Glomerular visceral epithelial cell (primary cell): Measurements from ENCODE around the gene MMAB.

ENCODE experiments used
- DNase-seq: peaks from one replicate; pipeline ENCODE4 v3.0.0-alpha.2; 2016; ENCODE audit errors: extremely low spot score

The MMAB gene

DNA sequence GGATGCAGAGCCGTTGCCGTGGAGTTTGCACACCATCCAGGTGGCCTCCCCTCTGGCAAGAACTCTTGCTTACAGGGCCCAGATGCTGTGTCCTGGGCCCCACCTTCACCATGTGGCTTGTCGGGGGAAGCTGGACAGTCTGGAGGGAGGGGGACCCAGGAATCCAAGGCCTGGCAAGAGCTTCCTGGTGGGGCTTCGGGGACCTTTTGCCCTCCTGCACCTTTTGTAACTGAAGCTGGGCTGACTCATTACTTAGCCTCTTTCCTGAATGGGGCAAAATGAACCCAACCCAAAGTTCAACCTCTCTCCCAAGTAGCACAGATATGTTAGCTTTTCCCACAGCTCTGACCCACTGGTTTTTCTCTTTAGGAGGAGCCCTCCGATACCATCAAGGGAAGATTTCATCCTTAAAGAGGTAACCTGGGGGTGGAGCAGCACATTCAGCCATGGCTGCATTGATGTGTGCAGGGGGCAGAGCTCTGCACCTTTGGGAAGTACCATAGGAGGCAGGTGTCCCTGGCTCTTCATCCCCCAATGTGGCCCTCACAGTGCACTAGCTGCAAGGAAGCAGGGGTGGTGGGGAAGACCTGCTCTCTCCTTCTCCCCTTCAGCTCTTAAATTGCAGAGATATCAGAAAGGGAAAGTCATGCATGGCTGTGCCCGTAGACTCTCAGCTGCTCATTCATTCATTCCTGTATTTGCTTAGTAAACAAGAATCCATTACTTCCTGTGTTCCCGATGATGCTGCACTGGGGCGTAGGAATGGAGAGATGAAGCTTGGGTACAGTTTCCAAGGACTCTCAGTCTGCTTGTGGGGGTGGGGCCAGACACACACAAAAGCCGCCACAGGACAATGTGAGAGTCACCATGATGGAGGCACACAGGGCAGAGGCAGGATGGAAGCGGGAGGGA is 13.3 kb upstream of the MMAB start:
- DNase-seq, result no peak

DNA sequence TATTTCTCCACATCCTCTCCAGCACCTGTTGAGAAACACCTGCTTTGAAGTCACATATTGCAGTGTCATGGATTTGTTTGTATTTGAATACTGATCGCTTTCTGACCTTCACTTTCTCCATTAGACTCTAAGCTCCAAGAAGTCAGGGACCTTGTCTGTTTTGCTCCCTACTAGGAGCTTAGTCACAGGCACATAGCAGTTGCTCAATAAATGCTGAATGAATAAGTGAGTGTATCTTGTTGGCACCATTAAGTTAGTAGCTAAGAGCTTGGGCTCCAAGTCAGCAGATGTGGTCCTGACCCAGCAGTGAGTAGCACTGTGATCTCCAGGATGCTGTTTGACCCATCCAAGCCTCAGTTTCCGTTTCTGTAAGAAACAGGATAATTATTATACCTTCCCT is 10.4 kb upstream of the MMAB start:
- DNase-seq, result no peak

DNA sequence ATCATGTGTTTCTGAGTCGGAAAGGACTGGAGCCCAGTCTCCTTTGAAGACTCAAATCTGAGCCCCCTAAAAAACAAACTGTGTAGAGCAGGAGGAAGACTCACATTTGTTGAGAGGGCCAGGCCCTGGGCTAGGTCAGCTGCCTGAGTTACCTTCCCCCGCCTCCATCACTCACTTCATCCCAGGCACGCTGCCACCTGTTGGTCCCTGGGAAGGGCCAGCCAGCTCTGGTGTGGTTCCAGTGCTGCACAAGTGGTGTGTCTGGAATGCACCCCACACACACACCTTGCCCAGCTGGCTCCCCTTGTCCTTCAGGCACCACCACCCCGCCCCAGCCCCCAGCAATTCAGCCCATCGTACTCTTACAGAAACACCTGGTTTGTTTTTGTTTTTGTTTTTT is 9.3 kb upstream of the MMAB start:
- DNase-seq, result peak; percentile 12

DNA sequence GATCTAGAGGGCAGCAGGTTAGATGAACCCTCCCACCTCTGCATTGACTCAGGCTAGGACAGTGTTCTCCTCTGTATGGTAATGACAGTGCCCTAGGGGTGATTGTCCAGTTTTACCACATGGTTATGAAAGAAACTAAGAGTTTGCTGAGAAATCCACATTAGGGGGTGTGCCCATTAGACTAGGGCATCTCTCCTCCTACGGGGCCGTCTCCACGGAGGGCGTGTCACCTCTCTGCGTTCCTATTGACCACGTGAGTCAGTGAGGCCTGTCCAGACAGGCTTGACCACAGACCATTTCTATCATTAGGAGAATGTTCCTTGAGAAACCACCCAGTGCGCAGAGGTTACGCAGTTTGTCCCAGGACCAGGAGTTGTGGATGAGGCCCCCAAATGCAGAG is 8.6 kb upstream of the MMAB start:
- peak; percentile 59 for DNase-seq

DNA sequence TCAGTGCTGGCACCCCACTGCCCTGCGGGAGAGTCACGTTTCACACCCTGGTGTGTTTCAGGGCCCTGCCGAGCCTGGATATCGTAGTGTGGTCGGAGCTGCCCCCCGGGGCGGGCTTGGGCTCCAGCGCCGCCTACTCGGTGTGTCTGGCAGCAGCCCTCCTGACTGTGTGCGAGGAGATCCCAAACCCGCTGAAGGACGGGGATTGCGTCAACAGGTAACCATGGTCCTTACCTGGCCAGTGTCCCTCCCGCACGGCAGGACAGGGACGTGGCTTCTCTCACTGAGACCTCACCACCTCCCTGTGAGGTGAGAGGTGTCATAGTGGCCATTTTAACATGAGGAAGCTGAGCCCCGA is 8.0 kb upstream of the MMAB start:
- no peak for DNase-seq

DNA sequence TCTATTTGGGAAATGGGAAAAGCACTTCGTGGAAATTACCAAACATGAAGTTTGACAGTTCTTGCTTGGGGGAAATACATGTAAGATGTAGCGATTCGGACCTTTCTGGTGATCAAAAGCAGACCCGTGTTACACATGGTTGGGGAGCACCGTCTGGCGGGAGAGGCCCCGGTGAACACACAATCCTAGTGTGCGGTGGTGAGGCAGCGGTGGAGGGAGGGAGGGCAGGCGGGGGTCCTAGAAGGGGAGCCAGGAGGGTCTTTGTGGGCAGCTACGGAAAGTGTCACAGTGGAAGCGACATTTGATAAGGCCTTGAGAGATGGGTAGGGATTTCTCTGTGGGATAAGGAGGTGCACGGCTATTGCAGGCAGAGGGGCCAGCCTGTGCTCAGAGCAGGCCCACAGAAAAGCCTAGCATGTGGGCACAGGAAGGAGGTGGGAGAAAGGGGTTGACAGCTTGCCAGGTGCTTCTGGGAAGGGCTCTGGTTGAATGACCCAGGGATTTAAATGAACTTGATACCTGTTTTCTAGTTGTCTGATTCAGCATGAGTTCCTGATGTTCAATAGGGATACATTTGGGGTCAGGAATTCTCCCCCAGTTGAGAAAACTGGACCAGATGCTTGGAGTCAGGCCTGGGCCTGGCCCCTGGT is 7.5 kb upstream of the MMAB start:
- DNase-seq, result no peak

DNA sequence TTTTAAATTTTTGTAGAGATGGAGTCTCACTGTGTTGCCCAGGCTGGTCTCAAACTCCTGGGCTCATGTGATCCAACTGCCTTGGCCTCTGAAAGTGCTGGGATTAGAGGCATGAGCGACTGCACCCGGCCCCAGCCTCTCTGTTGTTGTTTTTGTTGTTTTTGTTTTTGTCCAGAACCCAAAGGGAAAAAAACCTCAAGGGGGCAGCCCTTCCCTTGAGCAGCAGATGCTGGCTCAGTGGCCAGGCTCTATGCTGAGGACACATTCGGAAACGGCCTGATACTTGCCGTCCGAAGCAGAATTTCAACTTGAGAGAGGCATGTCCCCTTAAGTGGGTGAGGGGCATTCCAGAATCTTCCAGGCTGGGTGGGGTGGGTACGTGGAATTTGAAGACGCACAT is 7.0 kb upstream of the MMAB start:
- no peak for DNase-seq

DNA sequence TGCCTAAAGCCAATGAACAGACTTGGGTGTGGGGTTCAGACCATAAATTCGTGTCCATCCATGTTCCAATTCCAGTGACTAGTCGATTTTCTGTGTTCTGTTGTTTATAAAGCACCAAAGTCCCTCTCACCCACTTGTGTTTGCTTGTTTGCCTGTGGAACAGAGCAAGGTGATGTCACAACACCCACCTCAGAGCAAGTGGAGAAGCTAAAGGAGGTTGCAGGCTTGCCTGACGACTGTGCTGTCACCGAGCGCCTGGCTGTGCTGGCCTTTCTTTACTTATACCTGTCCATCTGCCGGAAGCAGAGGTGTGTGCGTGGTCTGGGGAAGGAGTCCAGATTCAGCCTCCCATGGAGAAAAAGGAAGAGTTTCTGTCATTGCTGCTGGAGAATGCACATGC is 6.3 kb upstream of the MMAB start:
- DNase-seq, result no peak

DNA sequence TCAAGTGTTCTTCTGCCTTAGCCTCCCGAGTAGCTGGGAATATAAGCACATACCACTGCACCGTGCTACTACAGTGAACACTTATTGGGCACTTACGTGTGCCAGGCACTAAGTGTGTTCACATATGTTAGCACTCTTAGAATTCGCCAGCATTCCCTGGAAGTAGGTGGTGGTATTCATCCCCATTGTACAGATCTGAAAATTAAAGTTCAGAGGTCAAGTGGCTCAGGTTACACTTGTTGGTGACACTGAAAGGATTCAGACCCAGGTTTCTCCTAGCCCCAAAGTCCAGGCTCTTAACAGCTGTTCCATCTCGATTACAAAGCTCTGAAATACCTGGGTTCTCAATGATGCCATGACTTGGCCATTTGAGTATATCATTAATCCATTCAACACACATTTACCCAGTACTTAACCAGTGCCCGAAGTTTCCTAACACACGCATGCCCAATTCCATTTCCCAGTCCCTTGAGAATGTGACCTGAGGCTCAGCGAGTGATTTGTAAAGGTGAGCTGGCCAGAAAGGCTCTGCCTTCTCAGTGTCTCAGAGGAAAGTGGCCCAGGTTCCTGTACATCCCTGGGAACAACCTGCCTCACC is 5.1 kb upstream of the MMAB start:
- no peak for DNase-seq

DNA sequence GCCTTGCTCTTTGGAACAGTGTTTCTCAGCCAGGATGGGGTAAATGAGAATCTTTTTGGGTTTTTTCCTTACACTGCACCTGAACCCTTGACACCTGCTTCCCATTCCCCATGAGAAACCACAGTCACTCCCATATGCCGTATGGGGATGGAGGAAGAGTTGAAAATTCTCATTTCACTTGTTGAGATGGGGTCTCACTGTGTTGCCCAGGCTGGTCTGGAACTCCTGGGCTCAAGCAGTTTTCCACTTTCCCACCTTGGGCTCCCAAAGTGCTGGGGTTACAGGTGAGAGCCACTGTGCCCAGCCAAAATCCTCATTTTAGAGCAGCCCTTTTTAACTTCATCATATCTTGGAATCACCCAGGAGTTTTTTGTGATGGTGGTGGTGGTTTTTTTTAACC is 4.0 kb upstream of the MMAB start:
- no peak for DNase-seq

DNA sequence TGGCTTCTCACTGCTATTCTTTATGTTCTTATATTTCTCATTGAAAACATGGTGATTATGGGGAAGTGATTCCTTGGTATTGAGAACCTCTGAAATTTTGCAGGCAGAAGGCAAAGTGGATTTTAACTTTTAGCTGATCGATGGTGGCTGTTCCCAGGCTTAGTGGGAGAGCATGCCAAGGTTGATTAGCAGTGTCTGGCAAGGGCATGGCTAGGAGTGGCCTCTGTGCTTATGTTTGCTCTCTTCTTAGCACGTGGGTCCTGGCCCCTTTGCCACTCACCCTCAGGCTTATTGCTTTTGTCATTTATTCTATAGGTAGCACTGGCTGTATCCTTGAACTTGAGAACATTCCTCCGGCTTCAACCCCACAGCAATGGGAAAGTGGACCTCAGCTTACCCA is 2.4 kb upstream of the MMAB start:
- DNase-seq, result no peak

DNA sequence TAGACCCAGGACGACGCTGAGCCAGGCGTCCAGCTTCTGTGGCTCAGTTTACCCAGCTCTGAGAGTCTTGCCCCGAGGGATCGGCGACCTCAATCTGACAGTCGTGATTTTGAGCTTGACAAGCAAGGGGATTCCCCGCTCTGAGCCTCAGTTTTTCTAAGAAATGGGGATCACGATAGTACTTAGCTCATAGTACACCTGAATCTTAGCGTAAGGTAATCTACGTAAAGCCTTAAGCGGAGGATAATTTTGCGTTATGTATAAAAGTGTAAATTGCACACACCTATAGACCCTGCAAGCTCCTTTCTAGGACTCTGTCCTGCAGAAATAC is 575 bp upstream of the MMAB start:
- DNase-seq, result no peak

DNA sequence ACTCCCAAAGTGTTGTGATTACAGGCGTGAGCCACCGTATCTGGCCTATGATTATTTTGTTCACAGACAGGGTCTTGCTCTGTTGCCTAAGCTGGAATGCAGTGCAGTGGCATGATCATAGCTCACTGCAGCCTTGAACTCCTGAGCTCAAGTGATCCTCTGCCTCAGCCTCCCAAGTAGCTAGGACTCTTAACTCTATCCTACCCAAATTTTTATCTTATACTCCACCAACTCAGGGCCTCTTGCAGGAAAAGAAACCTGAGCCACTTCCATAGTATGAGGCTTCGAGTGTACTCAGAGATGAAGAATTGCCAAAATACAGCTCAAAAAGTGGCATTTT is 828 bp downstream of the MMAB start:
- DNase-seq, result no peak

DNA sequence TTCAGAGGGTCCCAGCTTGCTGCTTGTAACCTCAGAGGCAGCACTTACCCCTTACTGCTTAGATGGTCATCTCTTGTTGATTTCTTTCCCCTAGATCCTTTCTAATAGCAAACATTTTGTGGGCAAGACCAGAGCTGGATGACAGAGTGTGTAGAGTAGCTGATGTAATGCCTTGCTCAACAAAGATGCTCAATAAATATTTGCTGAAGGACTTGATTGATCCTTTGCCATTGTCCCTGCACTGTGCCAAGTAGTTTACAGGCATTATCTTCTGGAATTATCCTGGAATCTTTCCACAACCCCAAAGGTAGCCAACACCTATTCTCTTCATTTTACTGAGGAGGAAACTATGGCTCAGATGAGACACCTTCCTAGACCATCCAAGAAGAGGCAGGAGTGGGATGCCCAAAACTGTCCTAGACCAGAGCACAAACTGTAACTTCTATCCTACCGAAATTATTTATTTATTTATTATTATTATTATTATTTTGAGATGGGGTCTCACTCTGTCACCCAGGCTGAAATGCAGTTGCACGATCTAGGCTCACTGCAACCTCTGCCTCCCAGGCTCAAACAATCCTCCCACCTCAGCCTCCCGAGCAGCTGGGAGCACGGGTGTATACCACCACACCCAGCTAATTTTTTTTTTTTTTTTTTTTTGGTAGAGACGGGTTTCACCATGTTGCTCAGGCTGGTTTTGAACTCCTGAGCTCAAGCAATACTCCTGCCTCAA is 1.4 kb downstream of the MMAB start:
- DNase-seq, result no peak

DNA sequence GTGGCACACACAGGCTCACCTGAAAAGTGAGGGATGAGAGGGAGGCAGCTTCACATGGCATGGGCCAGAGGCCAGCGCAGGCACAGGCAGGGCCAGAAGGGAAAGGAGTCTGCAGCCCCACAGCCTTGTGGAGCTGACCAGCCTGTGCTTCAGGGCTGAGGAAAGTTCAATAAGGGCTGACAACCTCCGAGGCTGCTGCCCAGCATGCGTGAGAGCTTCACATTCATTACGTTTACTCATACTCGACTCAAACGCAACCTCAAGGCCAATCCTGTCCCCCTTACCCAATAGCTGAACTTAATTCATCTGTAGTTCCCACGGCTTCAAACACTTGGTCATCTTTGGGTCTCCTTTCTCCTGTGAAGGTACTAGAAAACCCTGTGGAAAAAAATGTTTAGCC is 4.8 kb downstream of the MMAB start:
- no peak for DNase-seq

DNA sequence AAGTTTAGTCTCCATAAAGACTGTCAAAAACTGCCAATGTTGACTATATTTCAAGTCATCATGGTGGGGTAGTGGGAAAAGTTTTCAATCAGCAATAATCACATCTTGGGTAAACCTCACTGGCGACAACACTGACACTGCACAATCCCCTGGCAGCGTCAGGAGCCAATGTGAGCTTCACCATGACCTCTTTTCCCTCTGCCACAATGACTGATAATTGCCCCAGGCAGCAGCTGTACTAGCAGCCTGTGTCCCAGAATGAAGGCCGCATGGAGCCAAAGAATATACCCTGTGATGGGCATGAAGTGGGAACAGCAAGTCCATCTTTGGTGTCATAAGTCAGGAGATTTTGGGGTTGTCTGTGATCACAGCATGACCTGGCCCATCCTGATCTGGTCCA is 5.3 kb downstream of the MMAB start:
- no peak for DNase-seq

DNA sequence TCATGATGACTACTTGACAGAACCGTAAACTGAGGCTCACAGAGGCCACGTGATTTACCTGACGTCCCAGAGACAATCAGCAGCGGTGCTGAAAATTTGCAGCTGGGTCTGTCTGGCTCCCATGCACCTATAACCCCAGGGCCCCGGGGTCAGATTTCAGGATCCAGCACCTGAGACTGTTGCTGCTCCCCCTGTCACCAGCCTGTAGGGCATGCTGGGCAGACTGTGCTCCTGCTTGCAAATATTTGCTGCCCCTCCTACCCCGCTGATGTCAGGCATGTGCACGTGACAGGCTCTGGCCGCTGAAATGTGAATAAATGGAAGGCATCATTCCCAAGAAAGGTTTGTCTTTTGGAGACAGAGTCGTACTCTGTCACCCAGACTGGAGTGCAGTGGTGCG is 6.0 kb downstream of the MMAB start:
- DNase-seq, result no peak

DNA sequence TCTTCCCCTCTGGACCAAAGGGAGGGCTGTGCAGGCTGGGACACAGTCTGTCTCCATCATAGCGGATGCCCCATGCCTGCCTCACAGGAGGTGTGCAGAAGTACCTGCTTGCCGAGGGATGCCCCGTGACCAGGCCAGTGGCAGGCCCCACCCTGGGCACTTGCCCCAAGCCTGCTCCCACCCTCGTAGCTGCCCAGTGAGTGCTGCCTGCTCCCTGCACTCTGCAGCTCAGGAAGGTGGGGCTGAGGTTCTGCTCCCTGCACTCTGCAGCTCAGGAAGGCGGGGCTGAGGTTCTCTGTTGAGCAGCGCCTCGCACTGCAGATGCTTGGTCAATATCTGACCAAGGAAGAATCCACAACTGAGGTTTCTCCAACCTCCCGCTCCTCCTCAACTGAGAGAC is 6.9 kb downstream of the MMAB start:
- DNase-seq, result no peak

DNA sequence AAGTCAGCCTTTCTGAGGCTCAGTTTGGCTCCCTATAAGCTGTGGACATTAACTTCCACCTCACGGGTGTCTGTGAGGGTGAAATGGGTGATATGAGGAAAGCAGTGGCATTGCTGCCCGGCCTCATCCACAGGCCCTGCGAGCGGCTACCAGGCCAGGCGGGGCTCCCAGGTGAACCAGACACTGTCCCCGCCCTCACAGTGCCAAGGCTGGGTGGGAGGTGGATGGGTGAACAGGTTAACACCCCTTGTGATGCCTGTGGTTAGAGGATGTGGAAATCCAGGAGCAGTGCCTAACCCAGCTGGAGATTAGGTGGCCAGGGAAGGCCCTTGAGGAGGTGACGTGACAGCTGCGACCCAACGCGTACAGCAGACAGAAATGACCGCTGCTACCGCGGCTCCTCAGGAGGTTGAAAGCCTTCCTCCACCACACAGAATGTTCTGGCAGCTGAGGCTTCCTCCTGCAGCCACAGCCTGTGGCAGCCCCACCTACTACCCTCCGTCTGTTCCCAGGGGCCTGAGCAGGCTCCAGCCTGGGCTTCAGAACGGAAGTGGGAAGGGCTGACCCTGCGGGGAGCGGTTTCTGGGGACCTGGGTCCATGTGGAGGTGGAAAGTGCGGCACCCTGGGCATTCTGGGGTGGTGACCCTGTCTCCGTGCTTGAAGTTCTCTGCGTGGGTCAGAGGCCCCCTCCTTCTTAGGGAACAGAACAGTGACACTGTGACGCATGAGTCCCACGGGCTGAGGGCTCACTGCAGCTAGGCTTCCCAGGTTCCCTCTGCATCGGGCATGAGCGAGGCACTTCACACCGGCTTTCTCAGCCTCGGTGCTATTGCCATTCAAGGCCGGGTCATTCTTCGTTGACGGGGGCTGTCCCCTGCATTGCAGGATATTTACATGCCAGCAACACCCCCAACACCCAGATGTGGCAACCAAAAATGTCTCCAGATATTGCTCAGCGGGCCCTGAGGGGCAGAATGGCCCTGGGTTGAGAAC is 9.7 kb downstream of the MMAB start:
- DNase-seq, result no peak

DNA sequence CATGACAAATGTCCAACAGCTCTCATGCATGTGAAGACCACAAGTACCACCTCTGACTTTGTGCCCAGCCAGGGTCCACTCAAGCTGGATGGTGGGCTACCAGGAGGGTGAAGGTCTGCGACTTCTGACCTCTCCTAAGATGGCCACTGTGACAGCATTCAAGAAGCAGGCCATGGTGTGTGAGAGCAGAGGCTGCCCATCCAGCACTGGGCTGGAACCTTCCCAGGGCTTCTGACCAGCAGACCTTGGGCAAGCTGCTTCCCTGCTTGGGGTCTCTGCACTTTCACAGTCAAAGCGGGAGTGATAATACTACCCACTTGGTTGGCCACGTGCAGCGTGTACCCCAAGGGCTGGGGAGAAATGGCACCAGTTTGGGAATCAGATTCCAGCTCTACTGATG is 10.4 kb downstream of the MMAB start:
- DNase-seq, result no peak

DNA sequence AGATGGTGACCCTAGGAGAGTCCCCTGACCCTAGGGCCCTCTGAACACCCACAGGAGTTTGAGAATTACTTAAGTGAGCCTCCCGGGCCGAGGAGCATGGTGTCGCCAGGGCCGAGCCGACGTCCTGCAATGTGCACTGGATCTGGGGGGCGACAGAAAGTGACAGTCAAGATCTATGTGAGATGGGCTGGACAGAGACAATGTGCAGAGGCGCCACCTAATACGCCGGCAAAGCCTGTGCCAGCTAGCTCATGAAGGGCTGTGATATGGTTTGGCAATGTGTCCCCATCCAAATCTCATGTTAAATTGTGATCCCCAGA is 11.6 kb downstream of the MMAB start:
- no peak for DNase-seq
